ENCODE results near the gene PRKAR2B.

The PRKAR2B gene

DNA sequence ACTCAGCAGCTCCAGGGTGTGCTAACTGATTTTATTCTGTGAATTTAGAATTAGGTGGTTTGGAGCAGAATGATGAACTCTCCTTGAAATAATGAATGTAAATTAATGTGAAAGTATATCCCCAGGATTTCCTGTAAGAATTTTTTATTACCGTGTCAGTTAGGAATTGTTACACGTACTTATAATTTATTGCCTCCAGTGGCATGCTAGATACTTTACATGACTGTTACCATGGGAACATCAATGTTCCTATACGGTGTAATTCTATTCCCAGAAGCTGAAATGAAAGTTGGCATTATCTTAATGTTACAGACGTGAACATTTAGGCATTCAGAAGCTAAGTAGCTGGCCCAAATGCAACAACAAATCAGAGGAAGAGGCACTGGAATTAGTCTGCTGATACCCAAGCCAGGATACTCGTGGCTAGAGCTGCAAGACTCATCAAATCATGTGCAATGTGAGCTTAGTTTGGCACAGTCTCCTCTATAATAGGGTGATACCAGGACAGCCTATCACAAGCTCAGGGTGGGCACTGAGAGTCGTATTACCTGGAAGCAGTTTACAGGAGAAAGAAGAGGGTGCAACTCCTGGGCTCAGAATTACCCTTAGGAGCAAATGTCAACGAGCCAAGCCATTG is 30.0 kb upstream of the PRKAR2B start:
- Histone ChIP-seq H3K9me3 (ENCODE audit: low read length) (no peaks in the 10 kb centered on the region), H3K27ac (ENCODE audit: low read depth, low read length) (no peak overlapping the region), H3K4me3 (ENCODE audit: low read depth in 1 of 2, low read length in 2 of 2) (no peak overlapping the region)

DNA sequence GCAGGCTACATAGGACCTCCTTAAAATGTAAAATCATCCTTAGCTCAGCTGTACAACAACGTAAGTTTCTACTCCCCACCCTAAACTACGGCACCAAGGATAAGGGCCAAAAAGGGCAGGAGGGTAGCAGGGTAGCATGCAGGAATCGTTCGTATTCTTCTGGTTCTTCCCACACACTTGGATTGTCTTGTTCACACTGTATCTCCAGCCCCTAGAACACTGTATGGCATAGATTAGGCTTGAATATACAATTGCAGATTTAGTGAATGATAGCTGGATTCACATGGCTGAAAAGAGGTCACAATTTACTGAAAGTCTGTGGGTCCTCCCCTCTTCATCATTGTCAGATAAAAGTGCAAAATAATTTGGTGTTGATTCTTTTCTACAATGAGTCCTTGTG is 28.2 kb upstream of the PRKAR2B start:
- no peaks in the 10 kb centered on the region for H3K4me1 ChIP-seq (ENCODE audit: insufficient read depth, low read length)
- no peaks in the 10 kb centered on the region for H3K36me3 ChIP-seq (ENCODE audit: insufficient read depth, low read length)
- no peak overlapping the region for H3K9ac ChIP-seq (ENCODE audit: low read length)
- no peaks in the 10 kb centered on the region for H3K27me3 ChIP-seq (ENCODE audit: control insufficient read depth in 1 of 2, insufficient read depth in 2 of 2, low read length in 2 of 2)
- no peak overlapping the region for H3K27ac ChIP-seq (ENCODE audit: low read depth, low read length)
- no peak overlapping the region for H3K4me3 ChIP-seq (ENCODE audit: low read depth in 1 of 2, low read length in 2 of 2)
- no peaks in the 10 kb centered on the region for H3K9me3 ChIP-seq (ENCODE audit: low read length)

More for the DNA sequence above, 30.0 kb upstream of the PRKAR2B start:
- H3K9ac ChIP-seq (ENCODE audit: low read length) = no peak overlapping the region
- no peaks in the 10 kb centered on the region for H3K4me1 ChIP-seq (ENCODE audit: insufficient read depth, low read length)
- H3K27me3 ChIP-seq (ENCODE audit: control insufficient read depth in 1 of 2, insufficient read depth in 2 of 2, low read length in 2 of 2) = no peaks in the 10 kb centered on the region
- H3K36me3 ChIP-seq (ENCODE audit: insufficient read depth, low read length) = no peaks in the 10 kb centered on the region

DNA sequence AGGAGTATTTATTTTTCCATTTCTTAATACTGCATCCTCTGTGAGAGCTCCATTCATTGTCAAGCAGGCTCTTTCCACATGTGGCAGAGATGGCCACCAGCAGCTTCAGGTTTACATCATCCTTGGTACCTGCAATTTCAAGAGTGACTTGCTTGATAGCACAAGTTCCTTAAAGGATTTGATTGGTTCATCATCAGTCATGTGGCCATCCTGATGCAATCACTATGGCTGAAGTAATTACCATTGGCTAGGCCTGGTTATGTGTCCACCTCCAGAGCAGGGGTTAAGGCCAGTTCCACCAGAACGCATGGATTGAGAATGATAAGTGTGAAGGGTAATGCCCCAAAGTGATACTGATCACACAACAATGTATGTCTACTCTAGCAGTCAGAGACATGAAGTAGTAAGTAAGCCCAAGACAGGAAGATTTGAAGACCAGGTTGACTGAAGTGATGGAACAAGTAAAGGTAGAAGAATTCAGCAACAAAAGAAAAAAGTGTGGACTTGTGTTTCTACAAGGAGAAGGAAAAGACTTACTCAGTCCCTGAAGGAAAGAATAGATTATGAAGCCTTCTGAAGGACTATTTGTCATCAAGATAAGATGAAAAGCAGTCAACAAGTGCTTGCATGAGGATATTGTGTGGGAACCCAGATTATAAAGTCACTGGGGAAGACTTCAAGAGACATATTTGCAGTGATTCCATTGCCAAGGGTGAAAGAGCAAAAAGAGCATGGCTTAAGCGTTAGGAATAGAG is 26.4 kb upstream of the PRKAR2B start:
- no peak overlapping the region for H3K27ac ChIP-seq (ENCODE audit: low read depth, low read length)

DNA sequence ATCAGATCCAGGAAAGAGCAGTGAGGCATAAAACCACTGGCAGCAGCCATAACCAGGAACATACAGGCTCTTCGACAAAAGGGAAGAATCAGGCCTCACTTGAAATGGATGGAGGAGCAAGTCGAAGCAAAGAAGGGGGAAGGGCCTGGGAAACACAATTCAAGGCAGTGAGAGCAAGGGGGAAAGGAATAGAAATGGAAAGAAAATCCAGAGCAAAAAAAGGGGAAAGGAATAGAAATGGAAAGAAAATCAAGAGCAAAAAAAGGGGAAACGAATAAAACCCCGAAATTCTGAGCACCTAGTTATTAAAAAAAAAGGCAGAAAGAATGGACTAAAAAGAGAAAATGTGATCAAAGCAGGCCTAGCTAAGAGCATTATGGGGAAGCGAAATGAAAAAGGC is 24.1 kb upstream of the PRKAR2B start:
- Histone ChIP-seq H3K36me3 (ENCODE audit: insufficient read depth, low read length) (no peaks in the 10 kb centered on the region), H3K9ac (ENCODE audit: low read length) (no peak overlapping the region), H3K4me3 (ENCODE audit: low read depth in 1 of 2, low read length in 2 of 2) (no peak overlapping the region), H3K9me3 (ENCODE audit: low read length) (no peaks in the 10 kb centered on the region), H3K27ac (ENCODE audit: low read depth, low read length) (no peak overlapping the region), H3K27me3 (ENCODE audit: control insufficient read depth in 1 of 2, insufficient read depth in 2 of 2, low read length in 2 of 2) (no peaks in the 10 kb centered on the region), H3K4me1 (ENCODE audit: insufficient read depth, low read length) (no peaks in the 10 kb centered on the region)

More for the DNA sequence above, 26.4 kb upstream of the PRKAR2B start:
- Histone ChIP-seq H3K36me3 (ENCODE audit: insufficient read depth, low read length) (no peaks in the 10 kb centered on the region), H3K9me3 (ENCODE audit: low read length) (no peaks in the 10 kb centered on the region), H3K4me3 (ENCODE audit: low read depth in 1 of 2, low read length in 2 of 2) (no peak overlapping the region), H3K4me1 (ENCODE audit: insufficient read depth, low read length) (no peaks in the 10 kb centered on the region), H3K9ac (ENCODE audit: low read length) (no peak overlapping the region), H3K27me3 (ENCODE audit: control insufficient read depth in 1 of 2, insufficient read depth in 2 of 2, low read length in 2 of 2) (no peaks in the 10 kb centered on the region)

DNA sequence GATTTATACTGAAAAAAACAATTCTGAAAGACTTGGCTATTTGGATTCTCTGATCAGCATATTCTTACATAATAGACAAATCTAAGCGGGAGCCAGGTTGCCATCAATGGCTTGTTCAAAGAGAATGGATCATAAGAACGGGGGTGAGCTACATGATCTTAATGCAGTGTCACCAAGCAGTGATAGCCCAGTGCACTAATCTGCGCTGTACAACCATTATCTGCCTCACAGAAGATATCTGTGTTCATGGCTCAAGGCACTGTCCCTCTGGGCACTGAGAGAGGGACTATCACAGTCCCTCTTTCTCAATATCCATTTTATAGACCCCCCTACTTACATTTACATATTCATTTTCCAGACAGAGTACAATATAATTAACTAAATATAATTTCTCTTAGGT is 22.9 kb upstream of the PRKAR2B start:
- H3K36me3 ChIP-seq (ENCODE audit: insufficient read depth, low read length) = no peaks in the 10 kb centered on the region
- no peaks in the 10 kb centered on the region for H3K27me3 ChIP-seq (ENCODE audit: control insufficient read depth in 1 of 2, insufficient read depth in 2 of 2, low read length in 2 of 2)
- peaks cover 5% of the 10 kb centered on the region for H3K4me1 ChIP-seq (ENCODE audit: insufficient read depth, low read length)
- no peak overlapping the region for H3K27ac ChIP-seq (ENCODE audit: low read depth, low read length)
- H3K9ac ChIP-seq (ENCODE audit: low read length) = no peak overlapping the region
- H3K9me3 ChIP-seq (ENCODE audit: low read length) = no peaks in the 10 kb centered on the region
- no peak overlapping the region for H3K4me3 ChIP-seq (ENCODE audit: low read depth in 1 of 2, low read length in 2 of 2)

DNA sequence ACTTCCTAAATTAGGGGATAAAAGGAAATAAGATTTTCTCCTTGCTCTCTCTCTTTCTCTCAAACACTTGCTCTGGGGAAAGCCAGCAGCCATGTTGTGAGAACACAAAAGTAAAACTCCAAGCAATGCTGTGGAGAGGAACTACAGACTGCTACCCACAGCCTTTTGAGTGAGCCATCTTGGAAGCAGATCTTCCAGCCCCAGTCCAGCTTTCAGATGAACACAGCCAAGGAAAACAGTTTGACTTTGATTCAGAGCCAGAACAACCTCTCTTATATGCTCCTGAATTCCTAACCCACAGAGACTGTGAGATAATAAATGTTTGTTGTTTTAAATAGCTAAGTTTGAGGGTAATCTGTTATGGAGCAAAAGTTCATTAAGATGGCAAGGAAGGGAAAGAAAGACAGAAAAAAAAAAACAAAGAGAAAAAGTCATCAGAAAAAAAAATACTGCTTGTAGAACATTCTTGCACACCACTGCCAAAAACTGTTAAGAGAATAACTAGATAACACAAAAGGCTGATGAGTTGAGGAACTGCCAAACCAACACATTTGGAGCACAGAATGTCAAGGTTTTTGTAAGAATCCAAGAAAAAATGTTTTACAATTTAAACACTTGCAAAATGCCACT is 20.9 kb upstream of the PRKAR2B start:
- no peaks in the 10 kb centered on the region for H3K27me3 ChIP-seq (ENCODE audit: control insufficient read depth in 1 of 2, insufficient read depth in 2 of 2, low read length in 2 of 2)
- H3K4me1 ChIP-seq (ENCODE audit: insufficient read depth, low read length) = peaks cover 5% of the 10 kb centered on the region
- no peaks in the 10 kb centered on the region for H3K36me3 ChIP-seq (ENCODE audit: insufficient read depth, low read length)
- no peak overlapping the region for H3K4me3 ChIP-seq (ENCODE audit: low read depth in 1 of 2, low read length in 2 of 2)
- H3K9ac ChIP-seq (ENCODE audit: low read length) = no peak overlapping the region
- no peak overlapping the region for H3K27ac ChIP-seq (ENCODE audit: low read depth, low read length)
- no peaks in the 10 kb centered on the region for H3K9me3 ChIP-seq (ENCODE audit: low read length)

DNA sequence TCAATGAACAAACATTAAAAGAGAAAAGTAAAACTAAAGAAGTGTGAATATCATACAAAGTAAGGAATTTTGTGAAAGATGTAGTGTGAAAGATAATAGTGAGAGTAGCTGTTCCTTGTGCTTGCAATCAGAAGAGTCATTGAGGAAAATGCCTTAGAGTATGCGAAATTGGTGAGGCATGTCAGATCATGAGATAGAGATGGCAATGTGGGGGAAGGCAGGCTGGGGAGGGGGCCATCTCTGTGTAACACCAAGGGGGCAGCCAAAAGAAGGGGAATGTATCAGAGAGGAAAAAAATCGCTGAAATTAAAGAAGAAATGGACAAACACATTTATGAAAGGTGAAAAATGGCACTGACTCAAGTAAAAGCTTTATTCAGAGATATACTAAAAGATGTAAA is 19.6 kb upstream of the PRKAR2B start:
- H3K9me3 ChIP-seq (ENCODE audit: low read length) = no peaks in the 10 kb centered on the region
- no peaks in the 10 kb centered on the region for H3K27me3 ChIP-seq (ENCODE audit: control insufficient read depth in 1 of 2, insufficient read depth in 2 of 2, low read length in 2 of 2)
- H3K27ac ChIP-seq (ENCODE audit: low read depth, low read length) = no peak overlapping the region
- no peaks in the 10 kb centered on the region for H3K36me3 ChIP-seq (ENCODE audit: insufficient read depth, low read length)
- no peak overlapping the region for H3K9ac ChIP-seq (ENCODE audit: low read length)
- peaks cover 5% of the 10 kb centered on the region for H3K4me1 ChIP-seq (ENCODE audit: insufficient read depth, low read length)
- no peak overlapping the region for H3K4me3 ChIP-seq (ENCODE audit: low read depth in 1 of 2, low read length in 2 of 2)

DNA sequence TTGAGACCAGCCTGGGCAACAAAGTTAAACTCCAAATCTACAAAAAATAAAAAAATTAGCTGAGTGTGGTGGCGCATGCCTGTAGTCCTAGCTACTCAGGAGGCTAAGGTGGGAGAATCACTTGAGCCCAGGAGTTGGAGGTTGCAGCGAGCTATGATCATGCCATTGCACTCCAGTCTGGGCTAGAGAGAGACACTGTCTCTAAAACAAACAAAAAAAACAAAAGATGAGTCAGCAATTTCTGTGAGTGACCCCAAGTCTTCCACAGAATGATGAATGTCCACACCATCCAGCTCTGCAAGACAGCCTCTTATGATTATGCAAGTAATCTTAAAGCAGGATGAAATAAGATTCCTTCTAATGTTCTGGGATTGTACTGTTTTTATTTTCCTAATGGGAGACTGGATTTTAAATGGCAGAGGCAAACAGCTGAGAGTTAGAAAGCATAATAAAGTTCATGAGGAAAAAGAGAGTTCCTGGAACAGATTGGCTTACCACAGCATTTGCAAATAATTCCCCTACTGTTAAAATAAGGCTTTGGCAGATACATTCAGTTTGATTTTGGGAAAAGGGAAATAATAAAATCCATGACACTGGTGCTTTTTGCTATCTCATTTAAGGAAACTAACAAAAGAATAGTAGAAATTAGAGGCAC is 18.9 kb upstream of the PRKAR2B start:
- Histone ChIP-seq H3K9ac (ENCODE audit: low read length) (no peak overlapping the region), H3K27me3 (ENCODE audit: control insufficient read depth in 1 of 2, insufficient read depth in 2 of 2, low read length in 2 of 2) (no peaks in the 10 kb centered on the region), H3K4me3 (ENCODE audit: low read depth in 1 of 2, low read length in 2 of 2) (no peak overlapping the region), H3K27ac (ENCODE audit: low read depth, low read length) (no peak overlapping the region), H3K36me3 (ENCODE audit: insufficient read depth, low read length) (no peaks in the 10 kb centered on the region), H3K9me3 (ENCODE audit: low read length) (no peaks in the 10 kb centered on the region), H3K4me1 (ENCODE audit: insufficient read depth, low read length) (peaks cover 5% of the 10 kb centered on the region)

DNA sequence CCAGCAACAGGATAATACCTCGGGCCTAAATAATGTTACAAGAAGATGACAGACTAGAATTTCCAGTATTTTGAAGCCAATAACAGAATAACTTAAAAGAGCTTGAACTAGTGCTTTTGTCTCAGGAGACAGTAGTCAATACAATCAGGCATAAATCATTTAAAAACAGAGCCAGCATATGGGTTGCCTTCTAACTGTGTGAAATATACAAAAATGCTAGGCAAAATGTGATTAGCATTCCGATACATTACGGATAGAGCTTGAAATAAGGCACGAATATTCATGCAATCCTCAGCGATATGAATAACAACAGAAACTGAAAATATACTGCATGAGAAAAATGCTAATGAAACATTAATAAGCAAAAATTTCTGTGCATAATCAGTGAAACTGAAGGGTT is 18.3 kb upstream of the PRKAR2B start:
- no peaks in the 10 kb centered on the region for H3K9me3 ChIP-seq (ENCODE audit: low read length)
- H3K27me3 ChIP-seq (ENCODE audit: control insufficient read depth in 1 of 2, insufficient read depth in 2 of 2, low read length in 2 of 2) = no peaks in the 10 kb centered on the region
- H3K36me3 ChIP-seq (ENCODE audit: insufficient read depth, low read length) = no peaks in the 10 kb centered on the region
- peaks cover 5% of the 10 kb centered on the region for H3K4me1 ChIP-seq (ENCODE audit: insufficient read depth, low read length)
- H3K27ac ChIP-seq (ENCODE audit: low read depth, low read length) = no peak overlapping the region
- H3K9ac ChIP-seq (ENCODE audit: low read length) = no peak overlapping the region
- no peak overlapping the region for H3K4me3 ChIP-seq (ENCODE audit: low read depth in 1 of 2, low read length in 2 of 2)

DNA sequence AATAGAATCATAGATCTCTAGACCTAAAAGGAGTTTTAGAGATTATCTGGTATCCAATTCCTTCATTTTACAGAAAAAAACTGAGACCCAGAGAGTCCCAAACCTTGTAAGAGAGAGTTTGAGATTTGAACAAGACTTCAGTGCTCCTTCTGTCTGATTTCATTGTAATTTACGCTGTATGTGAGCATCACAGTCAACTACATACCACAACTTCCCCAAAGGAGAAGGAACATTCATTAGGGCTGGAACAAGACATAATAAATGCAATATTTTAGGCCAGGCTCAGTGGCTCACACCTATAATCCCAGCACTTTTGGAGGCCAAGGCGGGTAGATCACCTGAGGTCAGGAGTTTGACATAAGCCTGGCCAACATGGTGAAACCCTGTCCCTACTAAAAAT is 17.3 kb upstream of the PRKAR2B start:
- H3K27ac ChIP-seq (ENCODE audit: low read depth, low read length) = no peak overlapping the region
- H3K27me3 ChIP-seq (ENCODE audit: control insufficient read depth in 1 of 2, insufficient read depth in 2 of 2, low read length in 2 of 2) = no peaks in the 10 kb centered on the region
- H3K9ac ChIP-seq (ENCODE audit: low read length) = no peak overlapping the region
- no peaks in the 10 kb centered on the region for H3K9me3 ChIP-seq (ENCODE audit: low read length)
- H3K4me3 ChIP-seq (ENCODE audit: low read depth in 1 of 2, low read length in 2 of 2) = no peak overlapping the region
- H3K36me3 ChIP-seq (ENCODE audit: insufficient read depth, low read length) = no peaks in the 10 kb centered on the region
- peaks cover 5% of the 10 kb centered on the region for H3K4me1 ChIP-seq (ENCODE audit: insufficient read depth, low read length)

DNA sequence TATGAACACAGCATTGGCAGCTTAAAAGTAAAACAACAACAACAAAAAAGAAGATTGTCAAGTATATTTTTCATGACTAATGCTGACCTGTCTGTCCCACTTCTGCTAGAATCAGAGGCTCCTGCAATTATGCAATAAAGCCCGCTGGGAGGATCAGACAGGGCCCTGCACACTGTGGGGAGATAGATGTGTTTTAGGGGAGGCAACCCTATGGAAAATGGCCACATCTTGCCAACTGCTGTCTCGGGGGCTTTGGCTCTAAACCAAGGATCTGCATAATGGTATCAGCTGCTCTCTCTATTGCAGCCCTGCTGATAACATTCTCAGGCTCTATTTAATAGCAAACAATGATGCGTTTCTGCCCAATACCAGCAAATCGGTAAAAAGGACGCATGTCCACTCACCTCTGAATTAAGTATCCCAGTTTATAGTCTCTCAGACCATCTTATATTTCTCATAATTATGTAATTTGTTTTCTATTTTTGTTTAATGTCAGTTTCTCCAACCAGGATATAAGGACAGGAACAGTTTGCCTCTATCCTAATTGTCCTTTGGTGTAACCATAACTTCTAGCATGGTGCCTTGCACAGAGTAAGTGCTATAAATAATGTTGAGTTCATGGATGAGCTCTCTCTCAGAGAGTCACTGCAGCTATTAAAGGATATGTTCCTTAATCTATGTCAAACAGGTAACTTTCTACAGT is 15.3 kb upstream of the PRKAR2B start:
- no peak overlapping the region for H3K4me3 ChIP-seq (ENCODE audit: low read depth in 1 of 2, low read length in 2 of 2)
- H3K9ac ChIP-seq (ENCODE audit: low read length) = no peak overlapping the region
- H3K9me3 ChIP-seq (ENCODE audit: low read length) = no peaks in the 10 kb centered on the region
- no peak overlapping the region for H3K27ac ChIP-seq (ENCODE audit: low read depth, low read length)
- no peaks in the 10 kb centered on the region for H3K27me3 ChIP-seq (ENCODE audit: control insufficient read depth in 1 of 2, insufficient read depth in 2 of 2, low read length in 2 of 2)
- no peaks in the 10 kb centered on the region for H3K36me3 ChIP-seq (ENCODE audit: insufficient read depth, low read length)
- peaks cover 5% of the 10 kb centered on the region for H3K4me1 ChIP-seq (ENCODE audit: insufficient read depth, low read length)
